A172 (cell line): ENCODE results near the gene DGKE. TPM values are rescaled to one million over a fixed set of nuclear protein-coding genes. Genes with fewer than 3 reads are reported as not detected.

ENCODE experiments used
- DNase-seq: peaks from one replicate; pipeline ENCODE4 v3.0.0-alpha.2; 2015; ENCODE audit warnings: low spot score
- total RNA-seq: library from RNA; depleted of rRNA; stranded (reverse); fragments of >200 nt; shearing (Covaris generic); gene quantifications from 2 replicates; pipeline ENCODE4 v1.2.3, GENCODE V29; 2014

Gene DGKE
- total RNA-seq, 1 experiment from 2014 or later: 3.2 TPM

DNA sequence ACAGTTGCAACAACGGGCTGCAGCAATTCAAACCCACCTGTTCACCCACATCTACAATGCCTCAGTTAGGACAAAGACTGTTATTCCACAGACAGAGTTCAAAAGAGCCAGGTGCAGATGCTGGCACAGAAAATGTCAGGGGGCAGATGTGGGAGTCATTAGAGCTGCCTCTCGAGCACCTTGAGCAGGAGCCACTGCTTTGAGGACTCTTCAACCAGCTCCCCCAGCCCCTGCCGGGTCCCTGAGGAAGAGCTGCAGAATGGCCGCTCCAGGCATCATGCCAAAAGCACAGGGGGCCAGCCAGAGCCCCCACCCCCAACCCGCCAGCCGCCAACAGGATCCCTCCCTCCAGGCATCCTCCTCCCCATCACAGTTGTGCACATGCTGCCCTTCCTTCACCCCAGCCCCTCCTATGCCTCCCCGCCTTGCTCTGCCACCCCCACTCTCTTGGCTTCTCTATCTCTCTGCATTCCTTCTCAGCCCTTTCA, 21.0 kb upstream of the DGKE start:
- DNase-seq: no peak

DNA sequence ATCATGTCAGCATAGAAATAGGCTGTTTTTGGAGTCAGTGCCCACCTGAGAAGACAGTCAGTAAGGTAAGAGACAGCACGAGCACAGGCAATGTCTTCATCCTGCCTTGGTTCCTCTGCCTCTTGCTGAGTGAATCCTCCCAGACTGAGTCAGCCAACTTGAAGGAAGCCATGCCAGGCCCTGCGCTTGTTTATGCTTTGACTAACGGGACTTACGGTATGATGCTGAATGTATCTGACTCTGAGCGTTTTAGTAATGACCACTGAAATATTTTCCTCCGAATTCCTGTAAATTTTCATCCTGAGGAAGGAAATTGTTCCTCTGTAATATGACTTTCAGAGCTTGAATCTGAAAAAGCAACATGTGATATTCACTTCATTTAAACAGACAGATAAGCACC, 18.2 kb upstream of the DGKE start:
- DNase-seq: peak; percentile 38

DNA sequence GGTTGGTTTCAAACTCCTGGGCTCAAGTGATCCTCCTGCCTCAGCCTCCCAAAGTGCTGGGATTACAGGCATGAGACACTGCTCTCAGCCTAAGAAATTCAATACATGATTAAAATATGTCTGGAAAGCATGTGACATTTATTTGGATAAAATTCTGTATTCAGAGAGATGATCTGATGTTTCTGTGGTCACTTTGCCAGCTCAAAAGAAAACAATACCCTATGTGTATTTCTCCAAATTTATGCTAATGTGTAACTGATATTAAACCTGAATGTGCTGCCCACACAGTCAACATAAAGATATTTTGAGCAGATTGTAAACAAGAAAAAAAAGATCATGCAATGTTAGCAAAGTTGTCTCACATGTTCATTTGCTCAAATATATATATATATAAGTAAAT, 16.9 kb upstream of the DGKE start:
- no peak for DNase-seq

- DNase-seq: no peak
Measured at GRCh38 chr17:56819030-56819429, 14.9 kb upstream of the DGKE start.

DNA sequence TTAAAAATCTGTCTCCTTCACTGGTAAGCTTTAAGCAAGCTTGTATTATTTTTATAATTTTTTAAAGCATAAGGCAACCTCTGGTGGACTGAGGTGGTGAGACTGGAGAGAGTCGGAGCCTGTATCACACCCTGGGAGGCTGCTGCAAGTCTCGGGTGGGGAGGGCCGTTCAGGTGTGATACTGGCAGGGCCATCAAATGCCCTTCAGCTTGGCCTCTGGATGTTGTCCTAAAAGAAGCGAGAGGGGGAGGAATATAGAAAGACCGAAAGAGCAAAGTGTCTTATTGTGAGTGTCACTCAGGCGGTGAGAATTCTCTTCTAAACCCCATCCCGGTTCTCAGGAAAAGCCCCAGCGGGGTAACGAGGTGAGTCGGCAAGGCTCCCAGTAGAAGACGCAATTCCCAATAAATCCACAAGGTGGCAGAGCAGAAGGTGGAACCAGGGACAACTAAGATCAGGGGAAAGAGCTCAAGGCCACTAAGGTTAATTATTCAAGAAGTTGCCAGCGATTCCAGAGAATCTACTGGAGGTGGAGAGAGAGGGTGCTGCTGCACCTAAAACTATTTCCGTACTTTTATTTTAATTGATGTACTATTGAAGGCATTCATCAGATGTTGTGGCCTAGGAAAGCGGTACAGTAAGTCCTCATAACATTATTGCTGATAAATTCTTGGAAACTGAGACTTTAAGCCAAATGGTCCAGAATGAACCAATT, 14.4 kb upstream of the DGKE start:
- DNase-seq: peak; percentile 78

DNA sequence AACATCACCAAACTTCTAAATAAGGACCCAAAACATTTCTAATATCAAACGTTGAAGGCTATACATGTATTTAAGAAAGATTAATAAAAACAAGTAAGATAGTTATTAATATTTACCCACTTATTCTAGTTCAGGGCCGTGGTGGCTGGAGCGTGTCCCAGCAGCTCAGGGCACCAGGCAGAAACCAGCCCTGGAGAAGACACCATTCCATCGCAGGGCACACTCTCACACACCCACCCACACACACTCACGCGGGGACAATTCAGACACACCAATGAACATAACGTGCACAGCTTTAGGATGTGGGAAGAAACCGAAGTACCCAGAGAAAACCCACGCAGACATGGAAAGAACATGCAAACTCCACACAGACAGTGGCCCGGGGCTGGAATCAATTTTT, 13.7 kb upstream of the DGKE start:
- no peak for DNase-seq

- DNase-seq: no peak
Measured at GRCh38 chr17:56821847-56822534, 12.0 kb upstream of the DGKE start.

DNA sequence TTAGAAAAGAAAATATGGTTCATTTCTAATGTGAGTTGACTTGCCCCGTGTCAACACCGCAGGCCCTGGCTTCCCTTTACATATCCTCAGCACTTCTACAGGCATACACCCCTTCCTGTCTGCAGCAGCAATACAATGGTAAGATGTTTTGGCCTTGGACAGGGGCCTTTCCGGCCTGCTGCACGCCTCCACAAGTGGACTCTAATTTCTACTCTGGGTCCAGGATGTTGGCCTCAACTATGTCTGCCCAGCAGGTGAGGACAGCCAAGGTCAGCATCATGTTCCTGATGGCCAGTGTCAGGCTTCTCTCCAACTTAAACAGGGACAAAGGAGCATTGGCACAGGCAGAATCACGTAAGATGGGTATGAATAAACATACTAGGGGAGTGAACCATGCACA, 11.2 kb upstream of the DGKE start:
- no peak for DNase-seq

DNA sequence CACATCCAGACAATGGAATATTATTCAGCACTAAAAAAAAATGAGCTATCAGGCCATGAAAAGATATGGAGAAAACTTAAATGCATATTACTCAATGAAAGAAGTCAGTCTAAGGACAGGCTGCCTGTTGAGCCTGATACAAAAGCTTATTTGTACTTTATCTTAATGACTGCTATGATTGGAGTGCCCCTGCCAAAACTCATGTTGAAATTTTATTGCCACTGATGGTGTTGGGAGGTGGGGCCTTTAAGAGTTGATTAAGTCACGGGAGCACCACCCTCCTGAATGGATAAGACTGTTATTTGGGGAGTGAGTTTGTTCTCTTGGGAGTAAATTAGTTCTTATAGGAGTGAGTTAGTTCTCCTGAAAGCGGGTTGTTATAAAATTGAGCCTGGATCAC, 10.1 kb upstream of the DGKE start:
- DNase-seq: no peak

GRCh38 chr17:56824503-56824902, 9.4 kb upstream of the DGKE start:
- DNase-seq: peak; percentile 39

- no peak for DNase-seq
Measured at GRCh38 chr17:56826611-56827414, 7.1 kb upstream of the DGKE start.

DNA sequence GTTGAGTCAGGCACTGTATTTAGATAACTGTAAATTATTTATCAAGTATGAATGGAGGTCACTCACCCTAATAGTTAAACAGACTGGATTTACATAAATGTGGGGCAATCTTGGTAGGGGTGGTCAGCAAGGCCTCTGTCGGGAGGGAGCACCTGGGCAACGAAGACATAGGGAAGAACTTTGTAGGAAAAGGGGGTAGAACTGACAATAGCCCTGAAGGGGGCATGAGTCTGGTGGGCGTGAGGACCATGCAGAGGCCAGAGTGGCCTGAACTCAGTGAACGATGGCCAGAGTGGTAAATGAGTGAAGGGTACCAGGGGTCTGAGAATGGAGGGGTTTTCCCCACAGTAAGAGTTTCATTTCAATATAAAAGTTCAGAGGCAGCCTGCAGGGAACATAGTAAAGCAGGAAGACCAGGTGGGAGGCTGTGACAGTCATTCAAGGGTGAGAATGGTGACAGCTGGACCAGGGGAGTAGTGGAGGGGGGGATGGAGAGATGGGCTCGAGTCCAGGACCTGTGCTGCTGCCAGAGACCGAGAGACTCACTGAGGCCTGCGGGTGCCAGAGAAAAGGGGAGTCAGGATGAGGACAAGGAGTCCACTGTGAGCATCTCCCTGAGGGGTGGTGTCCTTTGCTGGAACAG, 3.1 kb upstream of the DGKE start:
- no peak for DNase-seq

- no peak for DNase-seq
Measured at GRCh38 chr17:56831369-56832095, 2.4 kb upstream of the DGKE start.

DNA sequence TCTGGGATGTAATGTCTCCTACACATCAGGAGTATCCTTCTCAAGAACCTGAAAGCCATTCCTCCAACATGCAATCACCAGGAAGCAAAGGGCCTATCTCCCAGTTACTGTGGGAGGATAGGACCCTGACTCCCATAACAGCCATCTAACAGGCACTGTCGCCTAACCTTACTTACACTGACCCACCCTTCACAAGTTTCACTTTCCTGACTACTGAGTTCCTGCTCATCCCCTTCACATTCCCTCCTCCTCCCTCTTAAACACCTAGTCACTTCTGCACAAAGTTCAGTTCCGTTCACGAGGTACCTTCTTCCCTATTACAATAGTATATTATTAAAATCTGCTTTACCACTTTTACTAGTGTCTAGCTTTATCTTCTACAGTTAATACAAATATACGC, 1.5 kb upstream of the DGKE start:
- no peak for DNase-seq

DNA sequence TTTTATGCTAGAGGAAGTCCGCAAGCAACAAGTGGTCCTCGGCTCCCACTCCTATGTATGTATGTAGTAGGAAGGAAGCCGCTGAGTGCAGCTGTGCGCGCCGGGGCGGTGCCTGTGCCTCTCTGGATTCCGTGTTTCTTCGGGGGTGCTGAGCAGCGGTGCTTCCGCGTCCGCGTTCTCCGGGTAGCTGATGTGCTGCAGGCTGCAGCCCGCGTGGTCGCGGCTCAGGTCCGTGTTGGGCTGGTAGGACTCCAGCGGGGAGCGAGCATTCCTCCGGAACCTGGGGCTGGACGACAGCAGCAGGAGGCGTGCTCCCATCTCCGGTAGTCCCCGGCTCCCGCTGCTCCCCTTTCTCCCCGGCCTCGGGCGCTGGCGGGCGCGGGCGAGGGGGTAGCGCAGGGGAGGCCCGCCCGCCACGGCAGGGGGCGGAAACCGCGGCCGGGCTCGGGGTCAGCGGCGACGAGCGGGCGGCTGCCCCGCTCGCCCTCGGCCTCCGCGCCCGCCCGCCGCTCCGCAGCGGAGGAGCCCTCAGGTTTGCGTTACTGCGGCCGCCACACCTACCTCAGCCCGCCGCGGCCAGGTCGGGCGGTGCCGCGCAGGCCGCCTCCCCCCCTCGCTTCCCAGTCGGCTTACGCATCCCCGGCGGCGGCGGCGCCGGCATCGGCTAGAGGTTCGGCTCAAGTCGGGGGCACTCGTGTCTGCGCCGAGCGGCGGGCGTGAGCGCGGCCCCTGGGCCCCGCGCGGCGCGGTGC, 718 bp upstream of the DGKE start:
- DNase-seq: peak; percentile 24

GRCh38 chr17:56834380-56835263, 671 bp downstream of the DGKE start:
- DNase-seq: no peak

- no peak for DNase-seq
Measured at GRCh38 chr17:56835264-56835585, 1.3 kb downstream of the DGKE start.

DNA sequence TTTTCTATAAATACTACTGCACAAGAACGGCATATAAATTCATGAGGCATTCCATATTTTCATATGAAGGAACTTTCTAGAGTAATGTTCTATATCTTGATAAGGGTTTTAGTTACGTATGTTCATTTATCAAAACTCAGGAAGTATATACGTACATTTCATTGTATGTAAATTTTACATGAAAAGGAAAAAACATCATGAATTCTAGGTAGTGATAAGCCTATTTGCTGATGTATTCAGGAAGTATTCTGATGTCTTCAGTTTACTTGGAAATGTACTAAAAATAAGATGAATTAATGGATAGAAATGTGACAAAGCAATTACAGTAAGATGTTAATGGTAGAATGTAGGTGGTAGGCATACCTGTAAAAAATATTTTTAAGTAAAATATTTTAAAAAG, 4.7 kb downstream of the DGKE start:
- no peak for DNase-seq

- no peak for DNase-seq
Measured at GRCh38 chr17:56842577-56842976, 8.6 kb downstream of the DGKE start.

DNA sequence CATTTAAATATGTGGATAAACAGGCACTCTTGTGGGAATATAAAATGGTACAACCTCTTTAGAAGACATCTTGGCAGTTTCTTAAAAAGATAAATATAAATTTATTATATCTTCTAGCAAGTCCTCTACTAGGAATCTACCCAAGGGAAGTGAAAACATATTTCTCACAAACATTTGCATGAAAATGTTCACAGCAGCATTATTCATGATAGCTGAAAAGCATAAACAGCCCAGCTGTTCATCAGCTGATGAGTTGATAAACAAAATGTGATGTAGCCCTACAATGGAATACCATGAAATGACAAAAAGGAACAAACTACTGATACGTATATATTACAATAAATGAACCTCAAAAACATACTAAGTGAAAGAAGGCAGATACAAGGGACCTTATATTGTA, 12.0 kb downstream of the DGKE start:
- no peak for DNase-seq
